GM18517 (cell line): ENCODE measurements around the gene ACAP2.

ENCODE experiments used
- ATAC-seq: cut with Tn5 transposase; IDR thresholded peaks from one replicate; pipeline ENCODE4 v1.9.1; 2021; ENCODE audit warnings: mild to moderate bottlenecking, moderate library complexity; ENCODE audit not compliant: unreplicated experiment

Gene ACAP2

GRCh38 chr3:195263193-195263924, 179.5 kb downstream of the ACAP2 start:
- ATAC-seq: no peak

- no peak for ATAC-seq
These were observed 180.9 kb downstream of the ACAP2 start for GRCh38 chr3:195261925-195262324.

DNA sequence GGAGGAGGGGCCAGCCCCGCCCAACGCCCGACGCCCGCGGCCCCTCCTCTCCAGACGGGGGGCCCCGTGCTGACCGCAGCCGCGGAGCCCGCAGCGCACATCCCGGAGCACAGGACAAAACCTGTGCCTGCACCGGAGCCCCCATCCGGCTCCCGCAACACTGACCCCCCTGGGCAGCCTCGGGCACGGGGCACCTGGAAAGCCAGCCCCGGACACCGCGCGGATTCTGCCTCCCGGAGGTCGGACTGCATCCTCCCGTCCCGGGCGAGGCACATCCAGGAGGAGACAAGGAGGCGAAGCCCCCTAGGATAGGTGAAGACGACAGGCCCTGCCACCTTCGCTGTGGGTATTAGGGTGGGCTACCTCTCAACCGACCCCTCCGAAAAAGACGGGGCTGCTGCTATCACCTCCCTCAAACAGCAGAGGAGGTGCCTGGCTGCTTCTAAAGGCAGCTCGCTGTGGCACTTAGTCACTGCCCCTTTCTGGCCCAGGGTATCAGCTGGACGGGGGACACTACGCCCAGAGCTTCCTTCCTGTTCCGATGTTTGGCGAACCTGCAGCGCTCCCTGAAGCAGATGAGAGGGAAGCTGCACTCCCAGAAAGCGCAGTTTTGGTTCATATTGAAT, 182.4 kb downstream of the ACAP2 start:
- no peak for ATAC-seq

DNA sequence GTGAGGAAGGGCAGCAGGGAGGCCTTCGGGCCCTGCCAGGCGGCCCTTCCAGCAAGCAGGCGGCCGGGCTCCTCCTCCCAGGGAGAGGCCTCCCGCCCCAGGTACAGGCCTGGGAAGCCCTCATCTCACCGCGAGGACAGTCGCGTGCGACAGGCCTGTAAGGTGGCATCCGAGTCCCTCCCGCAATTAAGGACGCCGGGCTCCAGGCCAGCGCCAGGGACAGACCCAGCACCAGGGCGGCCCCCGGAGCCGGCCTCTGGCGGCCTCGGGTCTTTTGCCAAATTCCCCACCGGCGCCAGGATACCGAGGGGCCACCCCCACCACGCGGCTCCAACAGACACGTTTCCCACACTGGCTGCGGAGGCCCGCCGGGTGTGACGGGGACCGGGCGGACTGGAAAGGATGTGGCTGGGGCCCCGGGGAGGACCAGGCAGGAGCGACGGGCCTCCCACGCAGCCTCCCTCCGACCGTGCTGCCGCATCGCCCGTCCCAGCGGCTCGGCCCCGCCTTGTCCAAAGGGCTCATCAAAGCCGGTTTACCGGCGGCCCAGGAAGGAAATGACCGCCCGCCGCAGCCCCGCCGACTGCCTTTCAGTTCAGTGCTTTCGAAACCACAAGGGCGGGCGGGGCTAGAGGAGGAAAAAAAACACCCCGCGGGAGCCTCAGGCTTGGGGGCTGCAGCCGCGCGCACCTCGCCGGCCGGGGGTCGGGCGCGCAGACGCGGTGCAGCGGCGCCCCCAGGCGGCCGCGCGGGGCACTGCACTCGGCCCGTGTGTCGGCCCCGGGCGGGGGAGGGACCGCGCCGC, 183.1 kb downstream of the ACAP2 start:
- ATAC-seq: peak; percentile 70

DNA sequence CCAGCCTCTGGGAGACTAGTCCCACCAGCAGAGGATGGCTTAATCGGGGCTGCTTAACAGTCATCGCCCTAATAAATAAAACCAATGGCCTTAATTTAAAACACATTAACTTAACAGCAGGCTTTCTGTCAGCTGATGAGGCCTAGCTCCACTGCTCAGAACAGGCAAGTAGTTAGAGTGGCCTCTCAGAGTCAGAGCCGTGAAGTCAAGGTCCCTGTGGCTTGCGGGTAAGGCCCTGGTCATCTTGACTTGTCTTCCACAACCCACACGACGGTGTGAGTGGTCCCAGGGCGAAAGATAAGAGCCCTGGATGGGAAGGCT, 183.7 kb downstream of the ACAP2 start:
- peak; percentile 1 for ATAC-seq

- no peak for ATAC-seq
These were observed 184.2 kb downstream of the ACAP2 start for GRCh38 chr3:195258449-195259153.

DNA sequence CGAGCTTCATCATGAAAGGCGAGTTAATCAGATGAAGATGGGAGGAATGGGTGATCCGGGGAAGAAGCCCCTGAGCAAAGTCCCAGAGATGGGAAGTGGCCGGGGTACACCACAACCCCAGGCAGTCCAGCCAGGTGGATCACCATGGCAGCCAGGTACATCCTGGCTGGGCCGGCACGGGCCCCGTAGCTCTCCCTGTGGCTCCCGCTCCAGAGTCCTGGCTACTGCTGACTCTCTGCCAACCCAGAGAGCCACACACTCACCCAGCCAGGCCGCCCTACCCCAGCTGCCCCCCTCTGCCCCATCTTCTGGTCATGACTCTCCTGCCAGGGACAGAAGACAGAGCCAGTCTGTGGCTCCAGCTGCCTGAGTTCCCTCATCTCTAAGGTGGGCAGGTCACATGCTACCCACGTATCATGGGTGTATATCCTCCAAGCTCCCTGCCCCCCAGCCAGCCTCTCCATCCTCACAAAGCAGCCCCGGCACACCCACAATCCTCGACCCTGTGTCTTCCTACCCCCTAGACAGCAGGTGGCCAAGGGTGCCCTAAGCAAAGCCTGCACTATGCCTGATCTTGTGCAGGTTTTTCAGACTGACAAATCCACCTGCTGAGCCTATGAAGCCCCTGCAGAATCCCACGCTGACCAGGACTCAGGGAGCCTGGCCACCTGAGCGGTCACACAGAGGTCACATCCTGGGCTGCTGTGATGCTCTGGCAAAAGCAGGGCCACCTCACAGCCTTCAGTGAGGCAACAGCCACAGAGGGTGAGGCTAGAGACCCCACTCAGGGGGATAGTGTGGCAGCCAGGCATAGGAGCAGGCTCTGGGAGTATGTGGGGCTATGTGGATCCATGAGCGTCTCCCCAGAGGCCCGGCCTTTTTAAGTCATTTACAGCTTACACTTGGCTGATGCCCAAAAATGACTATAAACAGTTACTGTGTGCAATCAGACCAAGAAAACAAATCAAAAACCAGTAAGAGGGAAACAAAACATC, 185.1 kb downstream of the ACAP2 start:
- no peak for ATAC-seq

- no peak for ATAC-seq
These were observed 186.0 kb downstream of the ACAP2 start for GRCh38 chr3:195256639-195257453.

DNA sequence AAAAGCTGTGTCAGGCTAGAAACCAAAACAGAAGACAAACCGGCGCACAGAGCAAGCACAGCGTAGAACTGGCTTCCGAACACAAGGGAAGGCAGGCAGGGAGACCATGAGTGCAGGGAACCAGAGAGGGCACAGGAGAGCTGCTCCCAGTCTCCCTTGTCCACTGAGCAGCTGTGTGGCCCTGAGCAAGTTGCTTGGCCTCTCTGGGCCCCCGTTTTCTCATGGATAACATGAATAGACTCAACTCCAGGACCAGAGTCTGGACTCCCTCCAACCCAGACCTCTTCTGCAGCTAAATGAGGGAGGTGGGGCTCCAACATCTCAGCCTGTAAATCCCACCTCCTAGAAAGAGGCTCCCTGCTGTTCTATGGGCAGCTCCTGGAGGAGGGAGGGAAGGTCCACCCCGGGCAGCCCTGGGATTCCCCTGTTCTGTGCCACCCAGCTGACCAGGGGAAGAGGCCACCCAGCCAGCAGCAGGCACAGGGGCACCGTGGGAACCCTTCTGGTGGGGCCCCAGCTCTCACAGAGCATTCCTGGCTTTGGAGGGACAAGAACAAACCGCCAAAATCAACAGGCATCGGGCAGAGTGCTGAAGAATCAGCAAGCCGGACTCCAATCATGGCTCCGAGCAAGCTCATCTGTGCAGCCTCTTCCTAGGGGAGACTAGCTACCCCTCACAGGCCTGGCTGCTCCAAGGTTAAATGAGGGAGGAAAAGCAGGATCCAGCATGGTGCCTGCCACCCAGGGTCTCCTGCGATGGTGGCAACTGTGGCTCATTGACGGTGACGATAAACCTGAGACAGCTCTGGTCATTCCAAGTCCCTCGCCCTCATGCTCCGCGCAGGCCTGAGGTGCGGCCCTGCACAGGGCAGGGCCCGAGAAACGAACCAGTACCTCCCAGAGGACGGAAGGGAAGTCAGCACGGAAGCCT, 187.0 kb downstream of the ACAP2 start:
- ATAC-seq: no peak

DNA sequence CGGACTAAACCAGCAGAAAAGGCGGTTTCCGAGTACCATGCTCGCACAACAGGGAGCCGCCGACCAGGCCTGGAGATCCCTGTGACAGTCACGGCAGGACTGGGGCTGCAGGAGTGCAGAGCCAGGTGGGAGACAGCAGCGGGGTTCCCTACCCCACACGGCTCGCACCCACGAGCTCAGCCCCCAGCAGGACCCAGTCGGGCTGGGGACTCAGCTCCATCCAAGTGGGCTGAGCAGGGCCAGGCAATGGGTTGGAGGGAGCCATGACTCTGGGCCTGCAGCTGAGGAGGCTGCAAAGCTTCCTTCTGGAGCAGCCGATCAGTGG, 187.7 kb downstream of the ACAP2 start:
- no peak for ATAC-seq

DNA sequence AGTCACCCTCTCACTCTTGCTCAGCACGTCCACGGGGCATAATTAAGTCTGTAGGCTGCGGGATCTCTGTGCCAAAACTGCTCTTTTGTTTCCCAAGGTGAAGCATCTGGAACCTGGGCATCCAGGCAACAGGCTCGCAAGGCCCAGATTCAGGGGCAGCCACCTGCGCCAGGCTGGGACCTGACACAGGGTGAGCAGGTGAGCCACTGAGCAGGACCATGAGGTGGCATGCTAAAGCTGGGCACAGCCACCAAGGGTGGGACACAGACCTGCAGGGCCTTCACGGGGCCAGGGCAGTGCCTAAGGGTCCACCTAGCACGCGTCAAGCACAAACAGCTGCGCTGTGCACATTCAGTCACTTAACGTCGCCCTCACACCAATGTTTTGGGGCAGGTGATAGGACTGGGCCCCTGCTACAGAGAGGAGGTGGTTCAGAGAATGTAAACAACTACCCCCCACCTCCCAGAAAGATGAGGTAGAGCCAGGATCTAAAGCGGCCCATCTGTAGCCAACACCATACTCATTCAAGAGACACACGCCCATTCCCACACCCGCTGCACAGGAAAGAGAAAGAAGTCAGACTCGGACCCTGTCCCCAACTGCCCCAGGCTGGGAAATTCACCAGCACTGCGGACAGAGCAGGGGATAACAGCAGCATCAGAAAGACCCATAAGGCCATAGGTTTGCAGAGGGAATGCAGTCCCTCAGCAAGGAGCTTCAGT, 188.2 kb downstream of the ACAP2 start:
- no peak for ATAC-seq

GRCh38 chr3:195253923-195254432, 188.8 kb downstream of the ACAP2 start:
- ATAC-seq: no peak

GRCh38 chr3:195251336-195252065, 191.3 kb downstream of the ACAP2 start:
- ATAC-seq: no peak

DNA sequence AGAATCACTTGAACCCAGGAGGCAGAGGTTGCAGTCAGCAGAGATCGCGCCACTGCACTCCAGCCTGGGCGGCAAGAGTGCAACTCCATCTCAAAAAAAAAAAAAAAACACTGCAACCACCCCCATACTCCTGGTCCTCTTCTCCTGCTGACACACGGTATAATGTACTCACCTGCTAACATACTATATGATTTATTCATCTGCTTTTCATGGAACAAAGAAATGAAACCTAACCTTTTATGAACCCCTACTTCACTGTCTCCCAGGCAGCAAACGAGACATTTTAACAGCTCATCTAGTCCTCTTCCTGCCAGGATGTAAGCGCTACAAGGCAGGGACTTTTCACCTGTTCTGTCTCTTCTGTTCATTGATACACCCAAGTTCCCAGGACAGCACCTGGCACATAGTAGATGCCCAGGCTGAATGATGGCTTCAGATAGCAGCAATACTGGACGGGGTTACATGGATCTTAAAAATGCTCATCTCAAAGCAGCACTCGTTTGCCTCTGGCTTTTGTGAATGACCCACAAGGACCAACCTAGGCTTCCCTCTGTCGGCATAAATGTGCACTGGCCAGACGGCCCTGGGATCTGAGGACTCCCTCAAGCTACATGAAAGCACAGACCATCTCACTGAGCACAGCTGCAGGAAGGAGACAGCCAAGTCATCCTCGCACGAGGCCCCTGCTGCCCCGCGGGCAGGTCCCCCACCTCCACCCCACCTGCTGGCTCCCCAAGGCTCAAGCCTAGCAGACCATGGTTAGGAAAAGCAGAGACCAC, 192.2 kb downstream of the ACAP2 start:
- no peak for ATAC-seq

DNA sequence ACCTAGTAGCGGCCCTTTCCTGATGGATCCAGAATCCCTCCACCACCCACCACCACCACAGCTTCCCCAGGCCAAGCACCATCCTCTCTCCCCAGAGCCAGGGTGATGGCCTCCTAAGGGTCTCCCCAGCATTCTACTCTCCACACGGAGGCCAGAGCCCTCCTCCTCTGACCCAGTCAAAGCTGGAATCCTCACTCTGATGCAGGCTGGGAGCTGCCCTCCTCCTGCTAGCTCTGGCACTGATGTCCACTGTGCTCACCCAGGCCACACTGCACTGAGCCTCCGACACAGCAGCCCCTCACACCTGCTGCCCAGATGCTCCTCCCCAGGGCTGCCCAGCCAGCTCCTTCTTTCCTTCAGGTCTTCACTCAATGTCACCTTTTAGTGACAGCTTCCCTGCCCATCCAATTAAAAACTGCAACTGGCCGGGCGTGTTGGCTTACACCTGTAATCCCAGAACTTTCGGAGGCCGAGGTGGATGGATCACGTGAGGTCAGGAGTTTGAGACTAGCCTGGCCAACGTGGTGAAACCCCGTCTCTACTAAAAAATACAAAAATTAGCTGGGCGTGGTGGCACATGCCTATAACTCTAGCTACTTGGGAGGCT, 192.9 kb downstream of the ACAP2 start:
- ATAC-seq: no peak
